Activated CD4-positive, alpha-beta T cell treated with anti-CD3 and anti-CD28 coated beads for 48 hours (primary cell): ENCODE results near the gene EPC2.

Experiments used
- DNase-seq: peaks from one replicate; pipeline ENCODE4 v3.0.0-alpha.2; 2020

Gene EPC2, protein sequence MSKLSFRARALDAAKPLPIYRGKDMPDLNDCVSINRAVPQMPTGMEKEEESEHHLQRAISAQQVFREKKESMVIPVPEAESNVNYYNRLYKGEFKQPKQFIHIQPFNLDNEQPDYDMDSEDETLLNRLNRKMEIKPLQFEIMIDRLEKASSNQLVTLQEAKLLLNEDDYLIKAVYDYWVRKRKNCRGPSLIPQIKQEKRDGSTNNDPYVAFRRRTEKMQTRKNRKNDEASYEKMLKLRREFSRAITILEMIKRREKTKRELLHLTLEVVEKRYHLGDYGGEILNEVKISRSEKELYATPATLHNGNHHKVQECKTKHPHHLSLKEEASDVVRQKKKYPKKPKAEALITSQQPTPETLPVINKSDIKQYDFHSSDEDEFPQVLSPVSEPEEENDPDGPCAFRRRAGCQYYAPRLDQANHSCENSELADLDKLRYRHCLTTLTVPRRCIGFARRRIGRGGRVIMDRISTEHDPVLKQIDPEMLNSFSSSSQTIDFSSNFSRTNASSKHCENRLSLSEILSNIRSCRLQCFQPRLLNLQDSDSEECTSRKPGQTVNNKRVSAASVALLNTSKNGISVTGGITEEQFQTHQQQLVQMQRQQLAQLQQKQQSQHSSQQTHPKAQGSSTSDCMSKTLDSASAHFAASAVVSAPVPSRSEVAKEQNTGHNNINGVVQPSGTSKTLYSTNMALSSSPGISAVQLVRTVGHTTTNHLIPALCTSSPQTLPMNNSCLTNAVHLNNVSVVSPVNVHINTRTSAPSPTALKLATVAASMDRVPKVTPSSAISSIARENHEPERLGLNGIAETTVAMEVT

DNA sequence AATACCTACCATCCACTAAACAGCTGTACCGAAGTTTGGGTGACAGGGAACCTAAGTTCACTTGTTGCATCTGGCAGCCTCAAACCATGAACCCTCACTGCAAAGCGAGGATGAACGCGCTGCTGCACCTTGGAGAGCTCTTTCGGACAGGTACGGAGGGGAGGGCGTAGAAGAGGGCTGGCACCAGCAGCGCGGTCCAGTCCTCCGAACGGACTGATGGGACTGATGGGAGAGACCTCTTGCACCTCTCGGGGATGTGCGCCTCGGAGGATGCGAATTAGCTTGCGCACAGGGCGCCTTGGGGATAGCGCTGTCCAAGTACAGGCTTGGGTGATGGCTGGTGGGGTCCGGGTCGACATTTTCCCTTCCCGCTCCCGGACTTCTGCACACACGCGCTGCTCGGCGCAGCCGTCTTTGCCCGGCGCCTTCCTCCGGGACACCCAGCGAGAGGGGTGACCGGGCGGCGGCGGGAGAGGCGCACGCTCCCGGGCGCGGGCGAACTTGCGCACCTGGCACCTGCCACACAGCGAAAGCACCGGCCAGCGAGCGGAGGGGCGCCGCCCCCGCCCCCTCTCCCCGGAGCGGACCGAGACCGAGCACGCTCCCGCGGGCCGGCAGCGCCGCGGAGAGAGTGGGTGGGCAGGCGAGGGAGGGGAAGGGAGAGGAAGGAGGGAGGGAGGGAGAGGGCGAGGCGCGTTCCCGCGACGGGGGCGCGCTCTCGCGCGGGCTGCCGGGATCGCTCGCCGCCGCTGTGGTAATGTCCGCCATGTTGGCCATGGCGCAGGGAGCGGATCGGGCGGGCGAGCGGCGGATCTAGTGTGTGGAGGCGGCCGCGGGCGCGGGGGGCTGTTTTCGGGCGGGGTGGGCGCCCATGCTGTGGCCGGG, at the start of gene EPC2:
Gene EPC2 (plus strand): TSS at position 754 of the 885 bp plus-strand sequence. CDS start 267 bp downstream, outside the sequence.
- peak; percentile 91 for DNase-seq

DNA sequence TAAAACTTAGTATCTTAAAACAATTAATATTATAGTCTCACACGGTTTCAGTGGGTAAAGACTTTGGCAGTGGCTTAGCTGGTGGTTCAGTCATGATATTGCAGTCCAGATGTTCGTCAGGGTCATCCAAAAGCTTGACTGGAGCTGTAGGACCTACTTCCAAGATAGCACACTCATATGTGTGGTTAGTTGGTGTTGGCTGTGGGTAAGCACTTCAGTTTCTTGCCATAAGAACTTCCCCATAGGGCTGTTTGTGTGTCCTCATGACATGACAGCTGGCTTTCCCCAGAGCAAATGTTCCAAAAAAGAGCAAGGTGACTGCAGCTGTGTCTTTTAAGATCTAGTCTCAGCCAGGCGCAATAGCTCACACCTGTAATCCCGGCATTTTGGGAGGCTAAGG, 48.5 kb upstream of the EPC2 start:
- DNase-seq: no peak

DNA sequence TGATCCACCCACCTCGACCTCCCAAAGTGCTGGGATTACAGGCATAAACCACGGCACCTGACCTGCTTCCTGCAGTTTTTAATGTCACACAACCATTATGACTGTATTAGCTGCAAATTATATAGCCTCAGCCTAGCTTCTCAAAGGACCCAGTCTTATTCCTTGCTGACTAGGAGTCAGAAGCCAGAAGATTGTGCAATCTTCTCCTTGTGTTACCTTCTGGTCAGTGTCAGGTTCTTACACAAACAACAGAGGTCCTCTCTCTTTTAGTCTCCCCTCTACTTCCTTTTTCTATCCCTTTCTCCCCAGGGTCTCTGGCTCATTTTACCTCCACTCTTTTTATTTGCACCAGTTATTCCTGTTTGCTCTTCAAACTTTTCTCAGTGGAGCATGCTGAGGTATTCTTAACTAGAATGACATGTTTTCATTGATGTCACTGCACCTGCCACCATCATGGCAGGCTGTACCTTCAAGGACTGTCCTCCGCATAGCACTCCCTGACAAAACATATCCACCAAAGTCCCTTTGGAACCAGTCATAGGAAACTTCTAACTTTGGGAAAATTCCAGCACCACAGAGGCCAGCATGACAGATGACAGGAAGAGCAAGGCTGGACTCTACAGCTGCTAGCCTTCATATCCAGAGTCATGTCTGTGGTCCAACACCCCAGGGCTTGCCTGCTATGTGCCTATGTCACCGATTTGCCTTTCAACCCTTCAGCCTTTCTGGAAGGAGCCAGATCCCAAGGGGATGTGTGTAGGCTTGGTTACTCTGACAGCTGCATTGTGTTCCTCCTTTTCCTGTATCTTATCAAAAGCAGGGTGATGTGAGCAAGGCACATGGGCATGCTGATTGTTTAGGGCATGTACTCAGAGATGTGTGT, 45.2 kb upstream of the EPC2 start:
- no peak for DNase-seq

DNA sequence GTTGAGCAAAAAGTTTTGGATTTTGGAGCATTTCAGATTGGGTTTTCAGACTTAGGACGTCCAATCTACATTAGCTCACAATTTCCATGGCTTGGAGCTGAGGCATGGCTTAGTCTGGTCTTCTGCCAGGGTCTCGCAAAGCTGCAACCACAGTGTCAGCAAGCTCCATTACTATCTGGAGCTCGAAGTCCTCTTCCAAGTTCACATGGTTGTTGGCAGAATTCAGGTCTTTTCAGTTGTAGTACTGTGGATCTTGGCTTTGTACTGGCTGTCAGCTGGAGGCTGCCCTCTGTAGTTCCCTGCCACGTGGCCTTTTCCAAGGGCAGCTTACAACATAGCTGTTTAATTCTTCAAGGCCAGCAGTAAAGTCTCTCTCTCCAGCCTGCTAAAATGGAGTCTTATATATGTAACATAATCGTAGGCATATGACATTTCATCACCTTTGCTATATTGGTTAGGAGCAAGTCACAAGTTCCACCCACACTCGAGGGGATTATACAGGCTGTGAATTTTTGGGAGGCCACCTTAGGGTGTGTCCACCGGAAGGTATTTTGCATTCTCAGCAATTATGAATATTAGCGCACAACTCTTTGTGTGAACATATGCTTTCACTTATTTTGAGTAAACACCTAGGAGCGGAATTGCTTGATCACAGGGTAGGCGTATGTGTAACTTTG, 41.5 kb upstream of the EPC2 start:
- peak; percentile 53 for DNase-seq

DNA sequence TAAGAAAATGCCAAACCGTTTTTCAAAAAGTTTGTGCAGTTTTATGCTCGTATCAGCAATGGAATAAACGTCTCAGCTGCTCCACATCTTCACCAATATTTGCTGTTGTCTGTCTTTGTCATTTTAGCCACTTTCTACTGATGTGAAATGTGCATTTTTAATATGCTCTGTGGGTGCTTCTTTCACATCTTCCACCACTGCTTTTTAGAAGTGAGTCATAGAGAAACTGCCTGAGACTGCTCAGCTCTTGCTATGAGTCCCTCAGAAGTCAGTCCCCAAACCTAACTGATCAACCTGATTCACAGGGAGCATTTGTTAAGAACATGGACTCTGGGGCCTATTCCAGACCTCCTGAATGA, 41.0 kb upstream of the EPC2 start:
- DNase-seq: peak; percentile 35

DNA sequence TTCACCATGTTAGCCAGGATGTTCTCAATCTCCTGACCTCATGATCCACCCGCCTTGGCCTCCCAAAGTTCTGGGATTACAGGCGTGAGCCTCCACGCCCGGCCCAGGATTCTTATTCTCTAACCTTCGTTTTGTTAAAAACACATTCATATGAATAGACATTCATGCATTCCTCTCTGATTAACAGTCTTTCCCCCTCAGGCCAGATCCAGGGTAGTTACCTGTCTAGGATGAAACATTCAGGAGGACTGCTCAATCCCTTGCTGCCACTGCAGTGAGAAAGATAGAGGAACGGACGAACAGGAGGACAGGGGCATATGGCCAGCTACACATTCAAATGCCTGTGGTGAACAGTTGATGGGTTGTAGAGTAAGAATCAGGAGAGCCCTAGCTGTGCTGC, 39.6 kb upstream of the EPC2 start:
- no peak for DNase-seq

DNA sequence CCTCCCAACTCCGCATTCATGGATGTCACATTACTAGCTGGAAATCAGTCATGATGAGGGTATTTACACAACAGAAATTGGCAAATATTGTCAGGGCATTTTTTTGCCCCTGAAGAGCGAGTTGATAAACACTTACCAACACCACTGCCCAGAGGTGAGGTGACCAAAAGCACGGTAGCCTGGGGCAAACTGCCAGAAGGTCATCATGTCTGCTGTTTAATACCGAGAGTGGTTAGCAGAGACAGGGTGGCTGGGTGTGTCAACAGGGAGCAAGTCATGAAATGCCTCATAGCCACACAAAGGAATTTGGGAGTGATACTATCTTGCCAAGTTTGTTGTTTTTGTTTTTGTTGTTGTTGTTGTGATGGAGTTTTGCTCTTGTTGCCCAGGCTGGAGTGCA, 37.0 kb upstream of the EPC2 start:
- no peak for DNase-seq

DNA sequence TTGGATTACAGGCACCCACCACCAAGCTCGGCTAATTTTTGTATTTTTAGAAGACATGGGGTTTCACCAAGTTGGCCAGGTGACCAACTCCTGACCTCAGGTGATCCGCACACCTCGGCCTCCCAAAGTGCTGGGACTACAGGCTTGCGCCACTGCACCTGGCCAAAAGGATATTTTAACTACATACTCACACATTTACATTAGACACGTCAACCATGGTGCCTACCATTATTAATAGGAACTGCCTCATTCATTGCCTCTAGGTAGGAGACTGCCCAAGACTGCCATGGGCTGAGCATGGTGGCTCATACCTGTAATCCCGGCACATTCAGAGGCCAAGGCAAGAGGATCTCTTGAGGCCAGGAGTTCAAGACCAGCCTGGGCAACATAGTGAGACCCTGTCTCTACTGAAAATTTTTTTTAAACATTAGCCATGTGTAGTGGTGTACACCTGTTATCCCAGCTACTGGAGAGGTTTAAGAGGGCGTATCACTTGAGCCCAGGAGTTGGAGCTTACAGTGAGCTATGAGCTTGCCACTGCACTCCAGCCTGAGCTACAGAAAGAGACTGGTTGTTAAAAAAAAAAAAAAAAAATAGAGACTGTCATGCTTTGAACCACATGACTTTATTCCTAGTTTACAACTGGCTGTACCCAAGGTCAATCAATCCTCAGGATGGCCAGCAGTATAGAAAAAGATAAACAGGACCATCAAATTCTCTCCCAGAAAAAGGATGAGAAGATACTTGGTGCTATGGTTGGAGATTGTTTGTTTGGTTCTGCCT, 31.1 kb upstream of the EPC2 start:
- no peak for DNase-seq

DNA sequence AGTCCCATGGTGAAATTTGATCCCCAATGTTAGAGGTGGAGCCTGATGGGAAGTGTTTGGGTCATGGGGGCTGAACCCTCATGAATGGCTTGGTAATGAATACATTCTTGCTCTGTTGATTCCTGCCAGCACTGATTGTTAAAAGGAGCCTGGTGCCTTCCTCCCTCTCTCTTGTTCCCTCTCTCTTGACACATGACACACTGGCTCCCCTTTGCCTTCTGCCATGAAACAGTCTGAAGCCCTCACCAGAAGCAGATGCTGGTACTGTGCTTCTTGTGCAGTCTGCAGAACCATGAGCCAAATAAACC, 30.6 kb upstream of the EPC2 start:
- DNase-seq: no peak

DNA sequence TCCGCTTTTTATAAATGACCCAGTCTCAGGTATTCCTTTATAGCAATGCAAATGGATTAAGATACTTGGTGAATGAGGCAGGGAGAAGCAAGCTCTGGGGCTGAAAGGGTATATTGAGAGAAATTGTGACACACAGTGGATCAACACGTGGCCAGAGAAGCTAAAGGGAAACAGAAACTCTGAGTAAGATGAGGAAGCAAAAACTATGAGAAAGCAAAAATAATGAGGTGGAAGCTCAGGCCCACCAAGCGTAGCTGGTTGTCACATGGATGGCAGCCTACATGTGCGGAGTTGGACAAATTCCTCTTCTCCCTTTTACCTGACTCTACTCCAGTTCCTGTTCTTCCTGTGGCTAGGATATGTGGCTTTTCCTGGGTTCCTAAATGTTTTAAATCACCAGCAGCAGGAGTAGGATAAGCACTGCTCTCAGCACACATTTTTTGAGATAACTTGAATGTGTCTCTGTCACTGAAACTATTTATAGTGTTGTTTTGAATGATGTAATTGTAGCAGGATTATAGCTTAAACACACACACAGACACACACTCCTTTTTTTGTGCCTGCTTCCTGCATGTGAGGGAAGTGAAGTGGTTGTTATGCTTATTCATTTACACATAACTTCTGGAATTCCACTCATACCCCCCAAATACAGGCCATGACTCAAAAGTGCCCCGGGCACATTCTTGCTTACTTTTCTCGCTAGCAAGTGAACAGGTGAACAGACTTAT, 30.1 kb upstream of the EPC2 start:
- DNase-seq: peak; percentile 23

DNA sequence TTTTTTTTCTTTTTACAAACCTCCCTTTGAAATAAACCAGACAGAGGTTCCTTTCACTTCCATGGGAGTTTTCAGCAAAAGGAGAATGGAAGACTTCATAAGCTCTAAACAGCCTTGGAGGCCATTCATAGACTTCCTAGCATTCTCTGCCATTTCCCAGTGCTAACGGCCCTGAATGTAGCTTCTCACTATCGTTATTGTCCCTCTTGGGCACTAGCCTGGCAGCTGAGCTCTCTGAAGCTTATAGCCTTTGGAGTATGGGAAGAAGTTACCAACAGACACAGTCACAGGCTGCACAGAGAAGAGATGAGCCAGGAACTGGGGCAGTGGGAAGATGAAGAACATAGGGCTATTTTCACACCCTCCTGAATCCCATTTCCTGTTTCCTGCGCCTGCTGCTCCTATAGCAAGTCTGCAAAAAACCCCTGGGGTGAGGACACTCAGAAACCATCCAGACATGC, 29.1 kb upstream of the EPC2 start:
- no peak for DNase-seq

DNA sequence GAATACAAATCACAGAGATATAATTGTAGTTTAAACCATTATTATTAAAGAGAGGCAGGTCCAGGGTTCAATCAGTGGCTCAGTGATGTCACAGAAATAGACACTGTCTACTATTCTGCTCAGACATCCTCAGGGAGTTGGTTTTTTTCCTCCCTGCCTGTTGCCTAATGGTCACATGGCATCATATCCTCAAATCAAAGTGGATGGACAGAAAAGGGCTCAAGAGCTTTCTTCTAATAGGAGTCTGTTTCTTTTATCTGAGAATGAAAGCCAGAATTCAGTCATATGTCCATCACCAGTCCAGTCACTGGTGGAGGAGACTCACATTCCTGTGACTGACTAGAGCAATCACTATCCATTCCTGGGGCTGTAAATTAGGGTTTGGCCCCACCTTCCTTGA, 27.9 kb upstream of the EPC2 start:
- DNase-seq: no peak

DNA sequence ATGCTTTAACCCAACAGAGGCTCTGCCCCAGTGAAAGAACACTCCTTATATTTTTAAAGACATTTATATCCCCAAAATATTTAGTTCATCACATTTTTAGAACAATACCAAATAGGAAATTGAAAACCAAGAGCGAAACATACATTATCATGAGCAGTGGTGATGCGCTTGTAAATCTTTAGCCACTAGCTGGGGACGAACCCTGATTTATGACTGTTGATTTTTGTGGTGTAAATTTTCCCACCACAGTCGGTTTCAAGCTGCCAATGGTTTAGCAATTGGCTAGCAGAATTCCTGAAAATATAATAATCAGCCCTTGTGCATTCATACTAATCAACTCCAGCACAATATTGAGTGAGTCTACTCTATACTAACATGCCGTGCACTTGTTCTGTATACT, 27.3 kb upstream of the EPC2 start:
- no peak for DNase-seq

DNA sequence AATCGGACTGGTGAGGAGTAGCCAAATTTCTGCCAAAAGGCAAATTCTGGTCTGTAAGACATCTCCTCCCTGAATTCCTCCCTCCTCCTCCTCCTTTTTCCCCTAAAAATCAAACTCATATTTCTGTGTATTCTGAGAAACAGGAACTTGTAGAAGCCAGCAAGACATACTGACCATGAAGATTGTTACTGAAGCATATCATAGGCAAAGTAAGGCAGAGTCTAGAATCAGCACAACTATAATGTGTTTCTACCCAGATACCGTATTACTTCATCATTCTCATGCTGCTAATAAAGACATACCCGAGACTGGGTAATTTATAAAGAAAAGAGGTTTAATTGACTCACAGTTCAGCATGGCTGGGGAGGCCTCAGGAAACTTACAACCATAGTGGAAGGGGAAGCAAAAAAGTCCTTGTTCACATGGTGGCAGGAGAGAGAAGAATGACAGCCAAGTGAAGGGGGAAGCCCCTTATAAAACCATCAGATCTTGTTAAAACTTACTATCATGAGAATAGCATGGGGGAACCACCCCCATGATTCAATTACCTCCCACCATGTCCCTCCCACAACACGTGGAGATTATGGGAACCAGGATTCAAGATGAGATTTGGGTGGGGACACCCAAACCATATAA, 24.9 kb upstream of the EPC2 start:
- DNase-seq: no peak

DNA sequence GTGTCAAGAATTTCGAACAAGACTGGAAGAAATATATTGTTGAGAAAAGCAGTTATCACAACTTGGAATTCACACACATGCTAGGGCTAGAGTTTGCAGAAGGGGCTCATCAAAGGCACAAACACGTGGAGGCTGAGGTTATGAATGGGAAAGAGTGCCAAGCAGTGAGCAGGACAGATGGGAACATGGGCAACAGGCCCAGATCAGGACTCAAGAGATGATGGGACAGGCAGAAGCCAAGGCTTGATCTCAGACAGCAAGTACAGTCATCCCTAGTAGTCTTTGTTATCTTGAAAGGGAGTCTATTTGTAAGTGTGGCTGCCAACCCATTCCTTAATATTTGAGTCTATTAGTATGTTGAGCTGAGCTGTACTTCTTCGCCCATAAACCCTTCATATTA, 22.2 kb upstream of the EPC2 start:
- DNase-seq: no peak

DNA sequence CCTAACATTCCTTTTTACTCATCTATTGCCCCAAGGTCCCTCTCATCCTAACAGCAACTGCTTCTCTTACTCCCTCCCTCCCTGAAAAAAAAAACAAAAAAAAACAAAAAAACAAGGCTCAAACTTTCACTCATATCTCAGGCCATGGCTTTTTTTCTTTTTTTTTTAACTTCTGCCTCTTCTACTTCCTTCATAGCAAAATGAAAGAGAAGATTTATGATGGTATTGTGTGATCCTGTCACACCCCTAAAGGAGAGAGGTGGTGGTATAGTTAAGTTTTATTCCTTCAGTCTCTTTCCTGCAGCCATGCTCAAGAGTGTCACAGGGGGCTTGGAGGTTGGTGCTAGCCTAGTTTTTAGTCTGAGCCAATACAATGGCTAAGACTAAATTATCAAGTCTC, 21.5 kb upstream of the EPC2 start:
- no peak for DNase-seq

DNA sequence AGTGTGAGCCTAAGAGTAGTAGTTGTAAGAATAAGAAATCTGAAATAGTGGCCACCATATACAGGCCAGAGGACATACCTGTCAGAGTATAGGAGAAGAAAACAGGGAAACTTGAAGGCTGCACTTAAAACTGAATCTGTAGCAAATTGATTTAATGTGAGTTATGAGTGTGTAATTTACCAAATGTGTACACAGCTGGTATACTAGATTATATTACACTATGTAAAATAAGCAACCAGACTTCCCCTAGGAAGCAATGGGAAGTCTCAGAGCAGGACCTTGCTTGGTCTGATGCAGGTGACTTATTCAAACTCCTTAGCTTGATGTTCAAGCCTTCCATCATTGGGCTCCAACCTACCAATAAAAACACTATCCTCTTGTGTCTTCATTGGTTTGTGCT, 17.3 kb upstream of the EPC2 start:
- no peak for DNase-seq

DNA sequence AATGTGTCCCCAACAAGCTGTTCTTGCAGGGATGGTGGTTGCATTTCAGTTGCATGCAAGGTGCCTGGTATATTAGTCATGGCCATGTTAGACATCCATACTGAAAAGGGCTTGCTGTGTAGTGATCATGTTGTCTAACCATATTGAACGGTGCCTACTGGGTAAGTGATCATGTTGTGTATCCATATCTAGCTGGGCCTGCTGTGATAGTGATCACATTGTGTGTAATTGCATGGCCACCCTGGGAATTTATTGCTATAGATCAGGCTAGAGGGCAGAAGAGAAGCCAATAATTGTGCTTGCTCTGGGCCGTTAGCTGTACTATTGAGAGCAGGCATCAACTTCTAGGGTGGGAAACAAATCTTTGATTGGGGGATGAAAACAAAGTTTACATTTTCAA, 9.8 kb upstream of the EPC2 start:
- no peak for DNase-seq

DNA sequence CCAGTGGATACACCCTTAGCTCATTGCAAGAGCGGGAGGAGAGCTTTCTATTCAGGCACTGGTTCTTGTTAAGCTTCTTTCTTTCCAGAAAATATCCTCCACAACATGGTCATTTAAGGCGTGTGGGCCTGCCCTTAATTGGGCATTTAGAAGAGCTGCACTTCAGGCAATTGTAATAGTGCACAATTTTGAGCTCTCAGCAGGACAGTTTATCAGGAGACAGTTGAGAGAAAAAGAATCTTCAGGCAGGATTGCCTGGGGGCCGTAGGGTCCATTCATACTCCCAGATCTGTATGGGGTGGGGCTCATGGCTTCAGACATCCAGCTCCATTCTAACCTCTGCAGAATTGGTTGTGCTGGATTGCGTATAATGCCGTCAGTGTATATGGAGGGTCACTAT, 6.0 kb upstream of the EPC2 start:
- DNase-seq: no peak

DNA sequence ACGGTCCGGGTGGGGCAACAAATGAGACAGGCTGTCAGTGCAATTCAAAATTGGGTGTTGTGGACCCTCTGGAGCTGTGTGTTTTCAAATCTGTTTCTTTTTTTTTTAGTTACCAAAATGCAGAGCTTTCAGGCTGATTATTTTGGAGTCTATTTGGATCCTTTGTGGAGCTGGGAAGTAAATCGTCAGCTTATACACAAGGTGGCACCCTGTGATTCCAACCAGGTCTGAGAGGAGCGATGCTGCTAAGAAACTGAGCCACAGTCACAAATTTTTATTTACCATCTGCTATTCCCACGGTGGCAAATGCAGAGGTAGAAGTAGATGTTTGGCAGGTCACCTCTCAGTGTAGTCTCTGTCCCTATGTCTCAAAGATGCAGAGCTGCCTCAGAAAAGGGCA, 3.8 kb upstream of the EPC2 start:
- no peak for DNase-seq
